ENCODE data around the gene SCAF4.

SCAF4 gene

GRCh38 chr21:31683029-31683428 lies 48.9 kb downstream of the SCAF4 start:
- no peak overlapping the region for H3K4me3 ChIP-seq (ENCODE audit: low read length, poor library complexity, severe bottlenecking)
- no peaks in the 10 kb centered on the region for H3K9me3 ChIP-seq (ENCODE audit: insufficient read depth, low read depth, low read length)
- no peaks in the 10 kb centered on the region for H3K27me3 ChIP-seq (ENCODE audit: insufficient read depth, low read length, poor library complexity, severe bottlenecking)
- H3K4me1 ChIP-seq (ENCODE audit: insufficient read depth, low read length, poor library complexity, severe bottlenecking), result no peaks in the 10 kb centered on the region
- no peak overlapping the region for H2AFZ ChIP-seq (ENCODE audit: low read length)
- no peaks in the 10 kb centered on the region for H3K79me2 ChIP-seq (ENCODE audit: insufficient read depth, low read length)
- no peak overlapping the region for H3K4me2 ChIP-seq (ENCODE audit: low read depth, low read length, poor library complexity, severe bottlenecking)
- TF ChIP-seq CTCF (conservative IDR thresholded peaks at IDR 0.05; ENCODE audit: low read length) (peak; percentile 39), EZH2phosphoT487 (IDR thresholded peaks at IDR 0.05; ENCODE audit: borderline replicate concordance) (no peak)
- H3K9ac ChIP-seq (ENCODE audit: low read depth, low read length, poor library complexity, severe bottlenecking), result no peak overlapping the region
- no peaks in the 10 kb centered on the region for H3K9me2 ChIP-seq (replicated peaks; ENCODE audit: low read depth, low read length)
- H3K36me3 ChIP-seq (ENCODE audit: insufficient read depth, low read length), result peaks cover 81% of the 10 kb centered on the region
- H3F3A ChIP-seq (ENCODE audit: low read depth), result no peaks in the 10 kb centered on the region
- H4K20me1 ChIP-seq (ENCODE audit: insufficient read depth, low read length, poor library complexity, severe bottlenecking), result peaks cover 9% of the 10 kb centered on the region

- no peak overlapping the region for H3K9ac ChIP-seq (ENCODE audit: low read depth, low read length, poor library complexity, severe bottlenecking)
- no peaks in the 10 kb centered on the region for H3K27me3 ChIP-seq (ENCODE audit: insufficient read depth, low read length, poor library complexity, severe bottlenecking)
- H4K20me1 ChIP-seq (ENCODE audit: insufficient read depth, low read length, poor library complexity, severe bottlenecking), result peaks cover 9% of the 10 kb centered on the region
- H3K79me2 ChIP-seq (ENCODE audit: insufficient read depth, low read length), result no peaks in the 10 kb centered on the region
- TF ChIP-seq CTCF (conservative IDR thresholded peaks at IDR 0.05; ENCODE audit: low read length), result no peak
- no peak for TF ChIP-seq EZH2phosphoT487 (IDR thresholded peaks at IDR 0.05; ENCODE audit: borderline replicate concordance)
- H3K9me3 ChIP-seq (ENCODE audit: insufficient read depth, low read depth, low read length), result no peaks in the 10 kb centered on the region
- no peaks in the 10 kb centered on the region for H3K4me1 ChIP-seq (ENCODE audit: insufficient read depth, low read length, poor library complexity, severe bottlenecking)
- no peak overlapping the region for H3K4me2 ChIP-seq (ENCODE audit: low read depth, low read length, poor library complexity, severe bottlenecking)
- H3F3A ChIP-seq (ENCODE audit: low read depth), result no peaks in the 10 kb centered on the region
- H3K36me3 ChIP-seq (ENCODE audit: insufficient read depth, low read length), result peaks cover 79% of the 10 kb centered on the region
- H3K4me3 ChIP-seq (ENCODE audit: low read length, poor library complexity, severe bottlenecking), result no peak overlapping the region
- no peak overlapping the region for H2AFZ ChIP-seq (ENCODE audit: low read length)
- no peaks in the 10 kb centered on the region for H3K9me2 ChIP-seq (replicated peaks; ENCODE audit: low read depth, low read length)
Measured at GRCh38 chr21:31682620-31683019, 49.3 kb downstream of the SCAF4 start.

- Histone ChIP-seq H2AFZ (ENCODE audit: low read length) (no peak overlapping the region), H3K4me1 (ENCODE audit: insufficient read depth, low read length, poor library complexity, severe bottlenecking) (peaks cover 6% of the 10 kb centered on the region), H3K9me2 (replicated peaks; ENCODE audit: low read depth, low read length) (no peaks in the 10 kb centered on the region), H3K27me3 (ENCODE audit: insufficient read depth, low read length, poor library complexity, severe bottlenecking) (no peaks in the 10 kb centered on the region), H3K9me3 (ENCODE audit: insufficient read depth, low read depth, low read length) (no peaks in the 10 kb centered on the region), H3F3A (ENCODE audit: low read depth) (no peaks in the 10 kb centered on the region), H3K79me2 (ENCODE audit: insufficient read depth, low read length) (no peaks in the 10 kb centered on the region), H3K9ac (ENCODE audit: low read depth, low read length, poor library complexity, severe bottlenecking) (no peak overlapping the region), H3K36me3 (ENCODE audit: insufficient read depth, low read length) (peaks cover 42% of the 10 kb centered on the region), H3K4me2 (ENCODE audit: low read depth, low read length, poor library complexity, severe bottlenecking) (no peak overlapping the region), H3K4me3 (ENCODE audit: low read length, poor library complexity, severe bottlenecking) (no peak overlapping the region), H4K20me1 (ENCODE audit: insufficient read depth, low read length, poor library complexity, severe bottlenecking) (peaks cover under 1% of the 10 kb centered on the region)
- no peak for TF ChIP-seq CTCF (conservative IDR thresholded peaks at IDR 0.05; ENCODE audit: low read length)
- TF ChIP-seq EZH2phosphoT487 (IDR thresholded peaks at IDR 0.05; ENCODE audit: borderline replicate concordance), result no peak
Measured at GRCh38 chr21:31678478-31678877, 53.4 kb downstream of the SCAF4 start.

All from Loucy (cell line).